Activated CD4-positive, alpha-beta memory T cell treated with anti-CD3 and anti-CD28 coated beads for 36 hours (primary cell): ENCODE results near the gene INPP4A. TPM values are rescaled to one million over a fixed set of nuclear protein-coding genes. Genes with fewer than 3 reads are reported as not detected.
A peak's percentile ranks its signal among the peaks of the same experiment; 100 is the strongest.

Experiments used
- CTCF ChIA-PET: fragments of 350-600 bp; sonication (Branson Sonifier 250); formaldehyde crosslinking; loops from one replicate; lab custom pipeline; 2021; ENCODE audit warnings: antibody characterized with exemption, inconsistent platforms; lab: Charles Lee
- POLR2A ChIA-PET: fragments of 350-600 bp; sonication (Branson Sonifier 250); formaldehyde crosslinking; loops from one replicate; lab custom pipeline; 2021; ENCODE audit warnings: antibody characterized with exemption; lab: Charles Lee
- DNase-seq: peaks from one replicate; pipeline ENCODE4 v3.0.0-alpha.2; 2020
- H3K27ac Mint-ChIP-seq: one replicate; pipeline ENCODE4 v1.8.0; 2021; ENCODE audit warnings: mixed read lengths
- H3K27me3 Mint-ChIP-seq: one replicate; pipeline ENCODE4 v1.8.0; 2021; ENCODE audit warnings: mixed read lengths
- H3K36me3 Mint-ChIP-seq: one replicate; pipeline ENCODE4 v1.8.0; 2021; ENCODE audit warnings: mixed read lengths
- H3K4me1 Mint-ChIP-seq: one replicate; pipeline ENCODE4 v1.8.0; 2021; ENCODE audit warnings: low read depth, mixed read lengths
- H3K4me3 Mint-ChIP-seq: one replicate; pipeline ENCODE4 v1.8.0; 2021; ENCODE audit warnings: mild to moderate bottlenecking, mixed read lengths
- H3K9me3 Mint-ChIP-seq: one replicate; pipeline ENCODE4 v1.8.0; 2021; ENCODE audit warnings: mixed read lengths
- intact Hi-C: fragments of 100-400 bp; cut with micrococcal nuclease; formaldehyde crosslinking; loops from one replicate; pipeline ENCODE4 v1.15.1; 2023
- total RNA-seq, 2 experiments: library from RNA; stranded (reverse); gene quantifications; one replicate each; pipeline ENCODE4 v1.2.3, GENCODE V29; 2021

INPP4A gene
- total RNA-seq, 2 experiments from 2014 or later, result 40.7 to 42.0 TPM

DNA sequence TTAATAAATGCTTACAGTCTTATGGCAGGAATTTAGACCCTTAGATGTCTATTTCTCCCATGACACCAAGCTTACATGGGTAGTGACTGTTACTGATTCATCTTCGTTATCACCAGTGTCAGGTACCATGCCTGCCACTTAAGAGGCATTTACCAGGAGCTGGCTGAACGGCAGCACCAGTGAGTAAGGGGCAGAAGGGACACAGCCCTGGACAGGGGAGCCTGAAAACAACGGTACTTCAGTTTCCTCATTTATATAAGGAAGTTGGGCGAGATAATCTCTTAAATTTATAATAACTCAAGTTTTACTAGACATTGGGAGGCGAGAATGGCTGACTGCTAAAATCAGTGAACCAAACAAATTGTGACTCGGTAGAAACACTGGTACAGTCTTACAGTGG lies 162.4 kb downstream of the INPP4A start:
- DNase-seq, result no peak
- ChIA-PET CTCF (interaction anchor here (1.1 to 2.1 kb wide), 4 partner anchors 34 to 119 kb away, joined by 3 to 6 read pairs (median 4); no protein-coding TSS in a partner anchor), POLR2A (no interaction called here)
- Mint-ChIP-seq H3K27me3 (no peaks in the 10 kb centered on the region), H3K4me3 (peak overlapping the region; percentile 92), H3K9me3 (no peaks in the 10 kb centered on the region), H3K36me3 (peaks cover 24% of the 10 kb centered on the region), H3K4me1 (peaks cover 61% of the 10 kb centered on the region), H3K27ac (peak overlapping the region; percentile 35)
- intact Hi-C loops, result no loop called here

DNA sequence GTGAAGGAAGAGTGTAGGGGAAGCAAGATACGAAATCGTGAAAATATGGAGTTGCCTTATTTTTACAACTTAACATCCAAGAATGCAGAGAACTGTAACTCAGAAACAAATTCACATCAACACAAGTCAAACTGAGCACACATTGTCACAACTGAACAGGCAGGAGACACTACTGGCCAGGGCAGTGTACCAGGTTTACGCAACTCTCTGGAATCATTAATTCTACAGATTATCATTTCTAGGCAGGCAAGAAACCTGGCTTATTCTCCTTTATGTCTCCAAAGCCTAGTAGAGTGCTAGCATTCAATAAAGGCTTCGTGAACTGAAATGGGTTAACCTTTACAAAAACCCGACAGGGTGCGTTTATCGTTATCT lies 163.1 kb downstream of the INPP4A start:
- Mint-ChIP-seq H3K36me3 (peaks cover 24% of the 10 kb centered on the region), H3K9me3 (no peaks in the 10 kb centered on the region), H3K27ac (peak overlapping the region; percentile 82), H3K27me3 (no peaks in the 10 kb centered on the region), H3K4me1 (peaks cover 61% of the 10 kb centered on the region), H3K4me3 (peak overlapping the region; percentile 92)
- POLR2A ChIA-PET, result no interaction called here
- intact Hi-C loops, result loop anchor here (1.0 to 2.0 kb wide), 2 partner anchors 123 to 729 kb away; partner anchors contain the start of genes MGAT4A and TXNDC9
- no peak for DNase-seq
- CTCF ChIA-PET, result interaction anchor here (1.3 to 2.1 kb wide), 3 partner anchors 39 to 119 kb away, joined by 3 to 6 read pairs (median 5); no protein-coding TSS in a partner anchor

DNA sequence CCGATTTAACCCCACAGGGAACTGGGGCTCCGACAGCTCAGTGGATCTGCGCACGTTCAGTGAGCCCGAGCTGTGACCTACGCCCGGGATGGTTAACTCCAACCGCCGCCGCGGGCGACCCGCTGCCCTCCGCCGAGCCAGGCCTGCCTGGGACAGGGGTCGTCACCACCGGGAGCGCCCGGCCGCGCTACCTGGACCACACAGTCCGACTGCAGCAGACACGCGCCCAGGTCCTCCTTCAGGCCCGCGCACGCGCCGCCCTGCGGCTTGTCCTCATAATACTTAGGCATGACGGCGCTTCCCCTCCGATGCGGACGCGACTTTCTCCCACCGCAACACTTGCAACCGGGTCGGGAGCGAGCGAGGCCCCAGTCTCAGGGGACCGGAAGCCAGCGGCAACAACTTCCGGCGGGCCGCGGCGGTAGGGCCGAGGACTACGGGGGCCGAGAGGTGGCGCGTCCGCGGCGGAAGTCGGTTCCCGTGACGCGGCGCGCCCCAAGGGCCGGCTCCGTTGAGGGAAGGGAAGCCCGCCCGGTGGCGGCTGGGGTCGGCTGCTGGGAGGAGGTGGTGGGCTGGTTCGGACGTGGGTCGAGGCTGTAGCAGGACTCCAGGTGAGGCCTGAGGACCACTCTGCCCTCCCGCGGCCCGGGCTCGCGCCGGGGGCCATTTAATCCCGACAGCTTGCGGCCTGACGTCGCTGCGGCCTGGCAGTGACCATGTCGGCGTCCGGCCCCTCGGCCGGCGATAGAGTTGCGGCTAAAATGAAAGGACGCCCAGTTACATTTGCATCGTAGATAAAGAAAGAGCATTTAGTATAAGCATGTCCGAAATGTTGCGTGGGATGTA lies 163.7 kb downstream of the INPP4A start, which contains the start of the genes COA5 and UNC50:
Gene COA5, minus strand, starts transcription at position 397 of the 846 bp plus-strand sequence. Its CDS starts 107 bp downstream, at position 290.
Gene UNC50, plus strand, starts transcription at position 474 of the 846 bp plus-strand sequence. CDS start 1,171 bp downstream, outside the sequence.
- H3K4me3 Mint-ChIP-seq, result peak within 1 kb of the TSS; percentile 92

DNA sequence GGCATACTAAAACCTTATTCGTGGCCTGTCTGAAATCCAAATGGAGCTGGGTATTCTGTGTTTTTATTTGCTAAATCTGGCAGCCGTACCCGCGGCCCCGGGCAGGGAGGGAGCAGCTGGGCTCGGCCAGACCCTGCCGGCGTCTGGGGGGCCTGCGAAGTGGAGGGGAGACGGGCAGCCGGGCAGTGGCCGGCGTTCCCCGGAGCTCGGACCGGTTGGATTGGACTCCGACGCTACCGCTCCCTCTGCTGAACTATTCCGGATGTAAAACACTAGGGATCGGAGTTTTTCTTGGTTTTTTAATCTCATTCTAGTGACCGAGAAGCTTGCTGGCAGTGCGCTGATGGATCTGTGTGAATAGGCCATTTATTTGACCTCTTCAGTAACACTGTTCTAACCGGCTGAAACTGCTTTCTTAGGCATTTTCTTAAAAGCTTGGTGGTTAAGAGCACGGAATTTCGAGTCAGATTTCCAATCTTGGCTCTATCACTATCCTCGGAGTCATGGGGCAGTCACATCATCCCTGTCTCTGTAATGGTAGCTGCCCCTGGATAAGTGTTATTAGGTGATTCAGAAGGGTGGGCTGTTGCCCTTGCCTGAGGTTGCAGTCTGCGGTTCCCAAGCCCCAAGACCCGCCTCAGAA lies 164.4 kb downstream of the INPP4A start:
- CTCF ChIA-PET, result interaction anchor here (0.6 to 1.6 kb wide), 5 partner anchors 26 to 225 kb away, joined by 3 to 6 read pairs (median 3); no protein-coding TSS in a partner anchor
- H3K27me3 Mint-ChIP-seq, result no peaks in the 10 kb centered on the region
- H3K9me3 Mint-ChIP-seq, result no peaks in the 10 kb centered on the region
- H3K36me3 Mint-ChIP-seq, result peaks cover 32% of the 10 kb centered on the region
- peak; percentile 18 for DNase-seq
- intact Hi-C loops, result loop anchor here (1.0 to 2.0 kb wide), 2 partner anchors 122 to 727 kb away; partner anchors contain the start of genes MGAT4A and TXNDC9
- POLR2A ChIA-PET, result interaction anchor here (0.7 to 0.9 kb wide), 3 partner anchors 28 to 123 kb away, joined by 3 to 4 read pairs (median 3); partner anchors contain the start of gene MGAT4A
- peak overlapping the region; percentile 82 for H3K27ac Mint-ChIP-seq
- peaks cover 63% of the 10 kb centered on the region for H3K4me1 Mint-ChIP-seq
- peak overlapping the region; percentile 92 for H3K4me3 Mint-ChIP-seq

More for the DNA sequence above, 163.7 kb downstream of the INPP4A start, which contains the start of the genes COA5 and UNC50:
- DNase-seq, result peak; percentile 94
- ChIA-PET CTCF (interaction anchor here (0.6 to 2.1 kb wide), 7 partner anchors 26 to 224 kb away, joined by 3 to 6 read pairs (median 5); no protein-coding TSS in a partner anchor), POLR2A (interaction anchor here (0.7 to 0.9 kb wide), 2 partner anchors 29 to 122 kb away, joined by 3 to 4 read pairs; partner anchors contain the start of gene MGAT4A)
- peak within 1 kb of the TSS; percentile 82 for H3K27ac Mint-ChIP-seq
- H3K9me3 Mint-ChIP-seq, result no peaks in the 10 kb centered on the region
- H3K36me3 Mint-ChIP-seq, result peaks cover 28% of the 10 kb centered on the region
- intact Hi-C loops, result loop anchor here (1.0 to 2.0 kb wide), 2 partner anchors 122 to 728 kb away; partner anchors contain the start of genes MGAT4A and TXNDC9
- no peaks in the 10 kb centered on the region for H3K27me3 Mint-ChIP-seq
- peaks cover 61% of the 10 kb centered on the region for H3K4me1 Mint-ChIP-seq

DNA sequence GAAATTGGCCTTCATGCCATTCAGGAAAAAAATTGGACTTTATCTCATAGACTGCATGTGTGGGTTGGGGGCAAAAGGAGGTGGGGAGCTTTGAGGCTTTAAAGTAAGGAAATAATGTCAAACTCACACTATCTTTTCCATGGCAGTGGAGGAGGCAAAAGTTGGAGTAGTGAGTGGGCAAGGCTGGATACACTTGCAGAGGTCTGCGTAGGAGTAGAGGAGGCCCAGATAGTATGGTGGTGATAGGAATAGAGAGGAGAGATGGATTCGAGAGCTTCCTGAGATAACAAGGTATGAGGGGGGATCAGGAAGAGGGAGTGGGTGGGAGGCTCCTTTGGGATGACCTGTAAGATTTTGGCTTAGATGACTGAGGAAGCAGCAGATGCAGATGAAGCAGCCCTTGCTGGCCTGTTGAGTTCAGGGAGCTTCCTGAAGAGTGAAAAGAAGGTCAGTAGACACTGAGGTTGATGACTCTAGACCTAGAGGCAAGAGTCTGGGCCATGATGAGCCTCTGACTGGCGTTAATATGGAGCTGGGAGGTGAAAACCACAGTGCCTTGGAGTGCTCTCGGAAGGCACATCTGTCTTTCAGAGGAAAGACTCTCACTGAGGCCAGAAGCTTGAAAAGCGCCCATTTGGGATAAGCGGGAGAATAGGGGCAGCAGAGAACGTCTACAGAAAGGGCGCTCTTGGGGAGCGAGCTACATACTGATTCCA lies 169.5 kb downstream of the INPP4A start:
- no peak for DNase-seq
- intact Hi-C loops, result no loop called here
- CTCF ChIA-PET, result interaction anchor here (1.4 kb wide), 1 partner anchor 9 kb away, joined by 3 read pairs; no protein-coding TSS in a partner anchor
- Mint-ChIP-seq H3K36me3 (peaks cover 52% of the 10 kb centered on the region), H3K9me3 (no peaks in the 10 kb centered on the region), H3K27me3 (no peaks in the 10 kb centered on the region), H3K4me1 (peaks cover 35% of the 10 kb centered on the region), H3K27ac (peak overlapping the region; percentile 11), H3K4me3 (no peak overlapping the region)
- POLR2A ChIA-PET, result no interaction called here

DNA sequence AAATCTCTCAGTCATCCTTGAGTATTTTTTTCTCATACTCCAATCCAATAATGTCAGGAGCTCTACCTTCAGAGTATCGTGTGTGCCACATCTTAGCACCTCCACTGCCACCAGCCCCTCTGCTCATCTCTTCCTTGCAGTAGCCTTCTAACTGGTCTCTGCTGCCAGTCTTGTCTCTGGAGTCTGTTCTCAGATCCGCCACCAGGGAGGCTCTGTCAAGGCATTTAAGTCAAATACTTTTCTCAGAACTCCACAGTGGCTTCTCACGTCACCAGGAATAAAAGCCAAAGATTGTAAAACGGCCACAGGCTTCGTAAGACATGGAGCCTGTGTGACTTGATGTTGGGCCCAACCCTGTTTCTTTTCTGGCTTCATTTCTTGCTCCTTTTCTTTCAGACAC lies 170.8 kb downstream of the INPP4A start:
- ChIA-PET CTCF (interaction anchor here (1.4 kb wide), 1 partner anchor 11 kb away, joined by 3 read pairs; no protein-coding TSS in a partner anchor), POLR2A (no interaction called here)
- no peak for DNase-seq
- Mint-ChIP-seq H3K4me1 (peaks cover 33% of the 10 kb centered on the region), H3K36me3 (peaks cover 48% of the 10 kb centered on the region), H3K27me3 (no peaks in the 10 kb centered on the region), H3K9me3 (no peaks in the 10 kb centered on the region), H3K27ac (peak overlapping the region; percentile 41), H3K4me3 (no peak overlapping the region)
- intact Hi-C loops, result no loop called here

DNA sequence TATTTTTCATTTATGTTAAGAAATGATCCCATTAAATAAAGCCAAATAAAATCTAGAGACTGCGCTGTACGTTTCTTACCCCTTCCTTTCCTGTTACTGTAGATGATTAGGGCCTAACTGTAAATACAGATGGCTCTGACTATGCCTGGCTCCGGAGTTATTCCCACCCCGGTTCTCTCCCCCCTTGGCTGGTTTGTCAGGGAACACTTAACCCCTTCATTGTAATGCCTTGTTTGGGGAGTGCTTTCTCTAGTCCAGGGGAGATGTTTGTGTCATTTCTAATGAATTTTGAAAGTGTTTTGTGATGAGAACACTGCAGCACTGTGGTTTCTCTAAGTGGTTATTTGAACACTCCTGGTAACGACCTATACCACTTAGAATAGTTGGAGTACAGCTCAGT lies 172.5 kb downstream of the INPP4A start:
- peak overlapping the region; percentile 39 for H3K27ac Mint-ChIP-seq
- H3K4me3 Mint-ChIP-seq, result no peak overlapping the region
- no peaks in the 10 kb centered on the region for H3K27me3 Mint-ChIP-seq
- intact Hi-C loops, result no loop called here
- peaks cover 37% of the 10 kb centered on the region for H3K36me3 Mint-ChIP-seq
- no peak for DNase-seq
- POLR2A ChIA-PET, result no interaction called here
- H3K4me1 Mint-ChIP-seq, result peaks cover 26% of the 10 kb centered on the region
- H3K9me3 Mint-ChIP-seq, result no peaks in the 10 kb centered on the region
- CTCF ChIA-PET, result interaction anchor here (0.6 to 1.2 kb wide), 2 partner anchors 32 to 1329 kb away, joined by 3 to 4 read pairs; no protein-coding TSS in a partner anchor

DNA sequence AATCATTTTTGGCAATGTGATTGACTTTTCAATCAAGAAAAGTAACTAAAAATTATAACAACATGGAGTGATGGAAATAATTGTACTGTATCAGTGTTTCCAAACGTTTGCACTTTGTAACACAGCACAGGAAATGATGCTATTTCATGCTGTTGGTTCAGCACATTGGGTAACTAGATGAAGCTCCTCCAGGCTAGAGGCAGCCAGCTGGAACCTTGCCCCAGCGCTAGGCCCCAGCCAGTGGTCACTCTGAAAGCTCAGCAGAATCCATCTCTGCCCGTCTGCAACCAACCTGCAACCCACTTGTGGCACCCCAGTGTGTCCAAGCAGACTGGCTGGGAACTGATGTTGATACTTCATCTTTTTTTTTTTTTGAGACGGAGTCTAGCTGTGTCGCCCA lies 179.0 kb downstream of the INPP4A start:
- no peak for DNase-seq
- ChIA-PET CTCF (interaction anchor here (1.5 kb wide), 1 partner anchor 11 kb away, joined by 6 read pairs; no protein-coding TSS in a partner anchor), POLR2A (interaction anchor here (0.6 kb wide), 1 partner anchor 22 kb away, joined by 3 read pairs; no protein-coding TSS in a partner anchor)
- Mint-ChIP-seq H3K4me3 (no peak overlapping the region), H3K4me1 (peaks cover 28% of the 10 kb centered on the region), H3K27ac (peak overlapping the region; percentile 55), H3K36me3 (peaks cover 12% of the 10 kb centered on the region), H3K27me3 (no peaks in the 10 kb centered on the region), H3K9me3 (no peaks in the 10 kb centered on the region)
- intact Hi-C loops, result no loop called here

DNA sequence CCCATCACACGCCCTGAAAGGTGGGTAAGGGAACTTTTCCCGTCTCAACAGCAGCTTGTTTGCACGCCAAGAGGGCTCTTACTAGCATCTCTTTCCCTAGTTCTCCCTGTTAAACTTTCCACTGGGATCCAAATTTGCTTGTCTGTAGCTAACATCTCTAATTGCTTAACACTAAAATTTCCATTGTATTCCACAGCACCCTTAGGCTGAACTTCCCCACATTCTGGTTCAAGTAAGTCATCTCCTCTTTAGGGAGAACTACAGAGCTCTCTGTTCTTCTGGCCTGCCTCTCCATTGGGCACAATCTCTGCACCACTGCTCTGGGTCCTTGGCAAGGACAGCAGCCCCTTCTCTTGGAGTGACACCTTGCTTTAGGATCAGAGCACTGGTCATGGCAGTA lies 187.7 kb downstream of the INPP4A start:
- H3K27ac Mint-ChIP-seq, result no peak overlapping the region
- H3K27me3 Mint-ChIP-seq, result no peaks in the 10 kb centered on the region
- H3K36me3 Mint-ChIP-seq, result peaks cover 21% of the 10 kb centered on the region
- POLR2A ChIA-PET, result no interaction called here
- intact Hi-C loops, result loop anchor here (10.0 kb wide), 1 partner anchor 302 kb away; the partner anchor contains the start of gene CRACDL
- DNase-seq, result no peak
- peaks cover 25% of the 10 kb centered on the region for H3K4me1 Mint-ChIP-seq
- no peak overlapping the region for H3K4me3 Mint-ChIP-seq
- CTCF ChIA-PET, result interaction anchor here (0.9 to 4.9 kb wide), 2 partner anchors 17 to 63 kb away, joined by 3 to 22 read pairs; no protein-coding TSS in a partner anchor
- no peaks in the 10 kb centered on the region for H3K9me3 Mint-ChIP-seq

DNA sequence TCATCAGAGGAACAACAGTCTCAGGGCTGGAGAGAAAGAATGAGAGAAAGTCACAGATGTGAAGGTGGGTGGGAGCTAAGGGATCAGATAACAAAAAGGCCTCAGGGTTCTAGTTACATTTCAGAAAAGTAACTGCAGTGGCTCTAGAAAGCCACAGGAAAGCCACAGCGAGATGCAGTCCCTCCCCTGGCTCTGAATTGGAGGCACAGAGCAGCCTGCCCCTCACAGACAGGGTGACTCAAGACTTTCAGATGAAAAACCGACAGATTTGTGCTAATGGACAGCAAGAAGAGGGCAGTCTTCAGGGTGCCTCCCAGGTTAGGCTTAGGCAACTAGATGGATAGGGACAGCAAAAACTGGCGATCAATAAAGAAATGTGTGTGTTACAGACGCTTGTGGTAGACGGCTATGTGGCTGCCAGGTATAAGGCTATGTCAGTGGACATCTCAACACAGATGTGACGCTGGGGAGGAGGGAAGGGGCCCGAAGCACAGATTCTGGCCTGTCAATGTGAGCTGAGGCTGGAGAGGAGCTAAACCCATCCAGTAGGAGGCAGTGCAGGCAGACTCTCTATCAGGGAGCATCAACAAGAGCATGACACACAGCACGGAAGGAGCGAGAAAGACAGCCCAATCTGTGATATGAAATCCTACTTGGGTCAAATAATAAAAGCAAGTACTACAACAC lies 189.9 kb downstream of the INPP4A start:
- H3K9me3 Mint-ChIP-seq, result no peaks in the 10 kb centered on the region
- H3K27ac Mint-ChIP-seq, result peak overlapping the region; percentile 72
- intact Hi-C loops, result loop anchor here (10.0 kb wide), 1 partner anchor 300 kb away; the partner anchor contains the start of gene CRACDL
- peaks cover 29% of the 10 kb centered on the region for H3K36me3 Mint-ChIP-seq
- H3K4me1 Mint-ChIP-seq, result peaks cover 35% of the 10 kb centered on the region
- no peak overlapping the region for H3K4me3 Mint-ChIP-seq
- CTCF ChIA-PET, result interaction anchor here (0.6 to 4.9 kb wide), 14 partner anchors 8 to 432 kb away, joined by 3 to 22 read pairs (median 4); partner anchors contain the start of genes COA5 and UNC50
- peak; percentile 70 for DNase-seq
- POLR2A ChIA-PET, result interaction anchor here (1.0 kb wide), 1 partner anchor 80 kb away, joined by 4 read pairs; no protein-coding TSS in a partner anchor
- H3K27me3 Mint-ChIP-seq, result no peaks in the 10 kb centered on the region
